ENCODE data around the gene TRIO. TPM values are rescaled to one million over a fixed set of nuclear protein-coding genes. Genes with fewer than 3 reads are reported as not detected.

TRIO gene
- polyA plus RNA-seq, 3 donors: 1.7 to 45.8 (median 2.1) TPM

DNA sequence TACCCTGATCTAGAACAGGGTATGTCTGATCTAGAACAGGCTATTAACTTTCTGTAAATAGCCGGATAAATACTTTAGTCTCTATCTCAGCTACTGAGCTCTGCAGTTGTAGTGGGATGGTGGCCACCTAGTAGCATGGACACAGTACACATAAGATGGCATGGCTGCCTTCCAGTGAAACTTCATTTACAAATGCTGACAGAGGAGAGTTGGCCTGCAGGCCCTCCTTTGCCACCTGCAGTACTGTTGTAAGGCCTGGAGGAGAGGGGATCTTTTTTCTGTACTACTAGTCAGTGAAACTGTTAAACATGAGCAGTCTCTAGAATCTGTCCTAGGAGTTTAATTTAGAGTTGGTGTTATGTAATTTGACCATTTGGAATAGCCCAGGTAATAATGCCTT, 86.0 kb downstream of the TRIO start:
- Histone ChIP-seq H3K9me3 (replicated peaks in 1 of 2; ENCODE audit: control insufficient read depth in 1 of 2, insufficient read depth in 1 of 2, low read length in 2 of 2) (no peaks in the 10 kb centered on the region), H3K9ac (ENCODE audit: insufficient read depth, low read length, poor library complexity, severe bottlenecking) (no peak overlapping the region), H3K79me2 (ENCODE audit: insufficient read depth, low read length) (peaks cover 71% of the 10 kb centered on the region), H3K27ac (ENCODE audit: low read depth in 1 of 2, low read length in 2 of 2) (no peak overlapping the region), H3K4me2 (replicated peaks; ENCODE audit: extremely low read depth, low read length, poor library complexity, severe bottlenecking) (no peak overlapping the region), H4K20me1 (ENCODE audit: insufficient read depth, low read length) (peaks cover 91% of the 10 kb centered on the region), H3K4me1 (ENCODE audit: control insufficient read depth in 1 of 2, insufficient read depth in 2 of 2, low read length in 2 of 2) (no peaks in the 10 kb centered on the region), H3K36me3 (replicated peaks in 1 of 2; ENCODE audit: control insufficient read depth in 1 of 2, insufficient read depth in 2 of 2, low read length in 2 of 2) (no peaks in the 10 kb centered on the region), H3K27me3 (ENCODE audit: control insufficient read depth in 2 of 2, insufficient read depth in 2 of 2, low read length in 2 of 2) (no peaks in the 10 kb centered on the region), H3K4me3 (replicated peaks in 1 of 3; ENCODE audit: low read depth in 2 of 3, low read length in 3 of 3) (no peak overlapping the region), H2AFZ (ENCODE audit: insufficient read depth, low read depth, low read length, poor library complexity, severe bottlenecking) (no peak overlapping the region)
- intact Hi-C loops (cut with micrococcal nuclease): no loop called here
- Mint-ChIP-seq H3K4me1 (peaks cover 5% of the 10 kb centered on the region), H3K4me3 (no peak overlapping the region), H3K9me3 (no peaks in the 10 kb centered on the region), H3K27me3 (ENCODE audit: low read depth in 3 of 3) (peaks cover 0 to 3% (median 2%) of the 10 kb centered on the region in 3 donors), H3K27ac (no peak overlapping the region), H3K36me3 (no peaks in the 10 kb centered on the region)
- DNase-seq: no peak
- no CpG with 5 or more reads among the region's 1 CpG for WGBS (ENCODE audit: insufficient coverage)
- TF ChIP-seq, protein P1, sequence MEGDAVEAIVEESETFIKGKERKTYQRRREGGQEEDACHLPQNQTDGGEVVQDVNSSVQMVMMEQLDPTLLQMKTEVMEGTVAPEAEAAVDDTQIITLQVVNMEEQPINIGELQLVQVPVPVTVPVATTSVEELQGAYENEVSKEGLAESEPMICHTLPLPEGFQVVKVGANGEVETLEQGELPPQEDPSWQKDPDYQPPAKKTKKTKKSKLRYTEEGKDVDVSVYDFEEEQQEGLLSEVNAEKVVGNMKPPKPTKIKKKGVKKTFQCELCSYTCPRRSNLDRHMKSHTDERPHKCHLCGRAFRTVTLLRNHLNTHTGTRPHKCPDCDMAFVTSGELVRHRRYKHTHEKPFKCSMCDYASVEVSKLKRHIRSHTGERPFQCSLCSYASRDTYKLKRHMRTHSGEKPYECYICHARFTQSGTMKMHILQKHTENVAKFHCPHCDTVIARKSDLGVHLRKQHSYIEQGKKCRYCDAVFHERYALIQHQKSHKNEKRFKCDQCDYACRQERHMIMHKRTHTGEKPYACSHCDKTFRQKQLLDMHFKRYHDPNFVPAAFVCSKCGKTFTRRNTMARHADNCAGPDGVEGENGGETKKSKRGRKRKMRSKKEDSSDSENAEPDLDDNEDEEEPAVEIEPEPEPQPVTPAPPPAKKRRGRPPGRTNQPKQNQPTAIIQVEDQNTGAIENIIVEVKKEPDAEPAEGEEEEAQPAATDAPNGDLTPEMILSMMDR (IDR thresholded peaks at IDR 0.05): no peak

DNA sequence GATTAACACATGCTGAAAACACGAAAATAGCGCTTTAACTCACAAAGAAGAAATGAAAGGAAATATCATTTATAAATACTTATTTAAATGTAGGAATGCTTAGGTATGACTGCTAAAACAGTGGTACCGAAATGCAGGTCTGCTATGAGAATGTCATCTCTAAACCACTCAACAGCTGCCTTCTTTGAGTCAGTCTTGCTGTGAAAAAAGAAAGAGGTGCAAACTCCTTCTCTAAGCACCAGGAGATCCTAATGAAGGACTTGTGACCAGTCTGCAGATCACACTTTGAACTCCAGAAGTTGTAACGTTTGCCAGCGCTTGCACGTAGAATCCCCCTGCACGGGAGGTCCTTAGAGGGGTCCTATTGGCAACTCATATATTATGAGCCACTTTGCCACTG, 86.6 kb downstream of the TRIO start:
- TF ChIP-seq, protein P1 (IDR thresholded peaks at IDR 0.05): no peak
- no peak overlapping the region for H3K27ac ChIP-seq (ENCODE audit: low read depth in 1 of 2, low read length in 2 of 2)
- no CpG with 5 or more reads among the region's 7 CpGs for WGBS (ENCODE audit: insufficient coverage)
- no peak for DNase-seq
- H3K79me2 ChIP-seq (ENCODE audit: insufficient read depth, low read length): peaks cover 74% of the 10 kb centered on the region
- H3K4me3 ChIP-seq (replicated peaks in 1 of 3; ENCODE audit: low read depth in 2 of 3, low read length in 3 of 3): no peak overlapping the region
- H3K9me3 ChIP-seq (replicated peaks in 1 of 2; ENCODE audit: control insufficient read depth in 1 of 2, insufficient read depth in 1 of 2, low read length in 2 of 2): no peaks in the 10 kb centered on the region
- no peak overlapping the region for H3K4me3 Mint-ChIP-seq
- no peaks in the 10 kb centered on the region for H3K36me3 ChIP-seq (replicated peaks in 1 of 2; ENCODE audit: control insufficient read depth in 1 of 2, insufficient read depth in 2 of 2, low read length in 2 of 2)
- intact Hi-C loops (cut with micrococcal nuclease): no loop called here
- no peaks in the 10 kb centered on the region for H3K4me1 ChIP-seq (ENCODE audit: control insufficient read depth in 1 of 2, insufficient read depth in 2 of 2, low read length in 2 of 2)
- peaks cover 5% of the 10 kb centered on the region for H3K4me1 Mint-ChIP-seq
- peaks cover 89% of the 10 kb centered on the region for H4K20me1 ChIP-seq (ENCODE audit: insufficient read depth, low read length)
- no peak overlapping the region for H2AFZ ChIP-seq (ENCODE audit: insufficient read depth, low read depth, low read length, poor library complexity, severe bottlenecking)
- no peaks in the 10 kb centered on the region for H3K27me3 ChIP-seq (ENCODE audit: control insufficient read depth in 2 of 2, insufficient read depth in 2 of 2, low read length in 2 of 2)
- H3K9ac ChIP-seq (ENCODE audit: insufficient read depth, low read length, poor library complexity, severe bottlenecking): no peak overlapping the region
- no peaks in the 10 kb centered on the region for H3K36me3 Mint-ChIP-seq
- no peak overlapping the region for H3K27ac Mint-ChIP-seq
- peaks cover 0 to 3% (median 2%) of the 10 kb centered on the region in 3 donors for H3K27me3 Mint-ChIP-seq (ENCODE audit: low read depth in 3 of 3)
- H3K4me2 ChIP-seq (replicated peaks; ENCODE audit: extremely low read depth, low read length, poor library complexity, severe bottlenecking): no peak overlapping the region
- H3K9me3 Mint-ChIP-seq: no peaks in the 10 kb centered on the region

Data from CD14-positive monocyte (primary cell).